WI38 (cell line): ENCODE results near the gene TSPAN9.

Experiments
- H3K4me3 ChIP-seq: 2 replicates; pipeline ENCODE4 v1.5.1; 2011; ENCODE audit warnings: low read depth, mild to moderate bottlenecking, control low read depth, low read length
- CTCF ChIP-seq: IDR thresholded peaks from 2 replicates; pipeline ENCODE4 v1.5.1; 2012; ENCODE audit warnings: low read depth, mild to moderate bottlenecking, control low read depth, low read length

The TSPAN9 gene

GRCh38 chr12:3279832-3280231 lies 202.7 kb downstream of the TSPAN9 start:
- TF ChIP-seq CTCF = no peak
- H3K4me3 ChIP-seq = no peak overlapping the region

DNA sequence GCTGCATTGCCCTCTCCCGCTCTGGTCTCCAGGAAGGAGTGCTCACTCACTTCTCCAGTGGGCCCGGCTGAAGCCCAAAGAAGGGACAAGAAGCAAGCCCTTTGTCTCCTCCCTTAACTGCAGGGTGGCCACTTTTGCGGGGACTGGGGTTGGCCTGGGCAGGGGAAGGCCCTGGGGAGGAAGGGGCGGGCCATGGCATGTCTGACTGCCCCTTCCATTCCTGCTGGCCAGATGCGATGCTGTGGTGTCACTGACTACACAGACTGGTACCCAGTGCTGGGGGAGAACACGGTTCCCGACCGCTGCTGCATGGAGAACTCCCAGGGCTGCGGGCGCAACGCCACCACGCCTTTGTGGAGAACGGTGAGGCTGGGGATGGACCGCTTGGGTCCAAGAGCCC lies 203.8 kb downstream of the TSPAN9 start:
- no peak overlapping the region for H3K4me3 ChIP-seq
- TF ChIP-seq CTCF = no peak

DNA sequence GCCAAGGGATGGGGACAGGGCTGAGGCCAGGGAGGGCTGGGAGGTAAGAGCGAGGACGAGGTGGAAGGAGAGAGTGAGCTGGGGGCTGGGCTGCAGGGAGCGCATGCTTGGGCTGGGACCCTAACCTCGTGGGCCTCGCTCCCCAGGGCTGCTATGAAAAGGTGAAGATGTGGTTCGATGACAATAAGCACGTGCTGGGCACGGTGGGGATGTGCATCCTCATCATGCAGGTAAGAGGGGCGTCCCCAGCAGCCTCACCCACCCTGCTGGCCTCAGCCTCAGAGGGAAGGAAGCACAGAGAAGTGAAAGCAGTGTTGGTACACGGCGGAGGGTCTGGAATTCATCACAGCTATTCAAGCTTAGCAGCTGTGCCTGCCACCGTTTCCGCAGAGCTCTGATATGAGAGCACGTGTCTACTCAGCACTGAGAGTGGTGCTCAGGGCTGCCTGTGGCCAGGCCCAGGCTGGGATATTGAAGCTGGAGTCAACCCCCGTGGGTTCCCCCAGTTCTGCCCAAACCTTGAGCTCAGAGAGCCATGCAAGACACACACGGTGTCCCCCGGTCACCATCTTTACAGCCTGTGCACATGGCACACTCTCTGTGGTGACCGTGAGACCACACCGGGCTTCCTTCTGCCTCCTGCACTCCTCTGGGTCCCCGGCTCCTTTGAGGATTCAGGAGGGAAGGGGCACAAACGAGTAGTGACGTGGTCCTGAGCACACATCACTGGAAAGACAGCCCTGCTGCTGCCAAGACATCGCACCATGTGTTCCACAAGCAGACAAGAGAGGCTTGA lies 204.6 kb downstream of the TSPAN9 start:
- TF ChIP-seq CTCF = no peak
- H3K4me3 ChIP-seq = no peak overlapping the region

DNA sequence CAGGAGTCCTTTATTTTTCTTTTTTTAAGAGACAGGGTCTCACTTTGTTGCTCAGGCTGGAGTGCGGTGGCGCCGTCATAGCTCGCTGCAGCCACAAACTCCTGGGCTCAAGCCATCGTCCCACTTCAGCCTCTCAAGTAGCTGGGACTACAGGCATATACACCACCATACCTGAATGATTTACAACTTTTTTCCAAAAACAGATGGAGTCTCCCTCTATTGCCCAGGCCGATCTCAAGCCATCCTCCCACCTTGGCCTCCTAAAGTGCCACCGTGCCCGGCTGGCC lies 205.1 kb downstream of the TSPAN9 start:
- no peak for TF ChIP-seq CTCF
- no peak overlapping the region for H3K4me3 ChIP-seq

DNA sequence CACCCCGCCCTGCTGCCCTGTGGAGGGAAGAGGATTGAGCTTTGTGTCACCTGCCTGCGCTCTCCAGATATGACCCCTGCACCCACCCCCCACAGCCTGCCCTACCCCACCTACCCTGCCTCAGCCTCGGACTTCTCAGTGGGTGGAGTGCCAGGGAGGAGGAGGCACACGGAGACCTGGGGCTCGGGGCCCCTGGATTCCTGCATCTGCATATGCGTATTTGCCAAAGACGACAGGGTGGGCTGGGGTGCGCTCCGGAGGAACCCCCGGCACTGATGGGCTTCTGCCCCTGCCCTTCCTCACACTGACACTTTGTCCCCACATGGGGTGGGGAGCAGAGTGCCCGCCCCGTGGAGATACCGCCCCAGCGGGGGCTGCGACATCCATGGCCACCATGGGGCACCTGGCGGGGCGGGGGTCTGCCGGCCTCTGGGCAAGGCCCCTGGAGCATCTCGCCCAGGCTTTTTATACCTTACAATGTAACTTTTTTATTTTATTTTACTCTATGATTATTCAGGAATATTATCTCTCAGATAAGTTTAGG lies 206.0 kb downstream of the TSPAN9 start:
- no peak overlapping the region for H3K4me3 ChIP-seq
- TF ChIP-seq CTCF = no peak

DNA sequence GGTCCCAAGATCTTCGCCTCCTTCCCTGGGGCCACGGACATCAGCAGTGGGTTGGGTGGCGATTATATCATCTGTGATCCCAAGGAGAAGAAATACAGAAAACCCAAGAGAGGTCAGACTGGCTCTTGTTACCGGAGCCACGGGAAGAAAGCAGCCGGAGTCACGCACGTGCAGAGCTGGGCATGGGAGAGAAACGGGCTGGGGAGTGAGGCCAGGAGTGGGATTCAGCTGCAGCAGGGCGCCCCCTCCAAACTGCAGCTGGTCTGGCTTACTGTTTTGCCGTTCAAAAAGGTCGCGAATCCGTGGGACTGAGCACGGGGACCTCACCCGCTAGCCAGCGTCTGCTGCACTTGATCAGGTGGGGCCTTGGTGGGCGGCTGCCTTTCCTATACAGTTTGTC lies 207.2 kb downstream of the TSPAN9 start:
- no peak overlapping the region for H3K4me3 ChIP-seq
- TF ChIP-seq CTCF = no peak

GRCh38 chr12:3285570-3285969 lies 208.4 kb downstream of the TSPAN9 start:
- H3K4me3 ChIP-seq = no peak overlapping the region
- TF ChIP-seq CTCF = no peak
